Measurements from ENCODE around the gene DBH.

DNA sequence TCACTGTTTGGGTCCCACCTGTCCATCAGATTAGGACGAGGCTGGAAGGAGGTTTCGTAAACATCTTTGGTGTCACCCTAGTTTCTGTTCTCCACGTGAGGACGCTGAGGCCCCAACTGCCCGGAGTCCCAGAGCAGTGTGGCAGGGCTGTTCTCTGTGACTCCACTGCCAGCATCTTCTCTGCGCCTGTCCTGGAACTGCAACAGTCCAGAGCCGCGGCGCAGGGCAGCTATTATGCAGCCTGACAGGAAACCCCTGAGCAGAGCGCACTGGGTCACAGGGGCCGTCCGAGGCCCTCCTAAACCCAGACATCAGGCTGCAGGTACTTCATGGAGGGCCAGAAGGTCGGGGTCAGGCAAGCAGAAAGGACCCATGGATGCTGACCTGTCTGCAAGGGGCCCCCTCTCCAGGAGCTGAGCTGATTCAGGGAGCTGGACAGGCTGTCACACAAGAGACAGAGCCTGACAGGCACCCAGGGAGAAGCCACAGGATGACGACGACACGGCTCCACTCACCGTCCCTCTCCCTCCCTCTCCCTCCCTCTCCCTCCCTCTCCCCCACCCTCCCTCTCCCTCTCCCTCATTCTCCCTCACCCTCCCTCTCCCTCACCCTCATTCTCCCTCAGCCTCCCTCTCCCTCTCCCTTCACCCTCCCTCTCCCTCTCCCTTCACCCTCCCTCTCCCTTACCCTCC is 31.7 kb downstream of the DBH start:
- TF ChIP-seq CTCF (IDR thresholded peaks at IDR 0.05) = no peak
- TF ChIP-seq POLR2A (IDR thresholded peaks at IDR 0.05) = no peak

All from esophagus squamous epithelium (tissue), 4 donors.